ENCODE data around the gene MAP2K4.
"Not testable (repeated sequence)": the region's sequence is repeated elsewhere in the genome, so short reads cannot be mapped to it uniquely, and the experiment has no call there.

Gene MAP2K4

GRCh38 chr17:12133183-12133582 lies 112.5 kb downstream of the MAP2K4 start:
- no peak overlapping the region for H3K4me3 ChIP-seq (replicated peaks; ENCODE audit: low read depth, low read length)
- TF ChIP-seq CTCF (IDR thresholded peaks at IDR 0.05; ENCODE audit: low read length, missing control alignments), result no peak
- peak; percentile 12 for DNase-seq (ENCODE audit: low read depth)

DNA sequence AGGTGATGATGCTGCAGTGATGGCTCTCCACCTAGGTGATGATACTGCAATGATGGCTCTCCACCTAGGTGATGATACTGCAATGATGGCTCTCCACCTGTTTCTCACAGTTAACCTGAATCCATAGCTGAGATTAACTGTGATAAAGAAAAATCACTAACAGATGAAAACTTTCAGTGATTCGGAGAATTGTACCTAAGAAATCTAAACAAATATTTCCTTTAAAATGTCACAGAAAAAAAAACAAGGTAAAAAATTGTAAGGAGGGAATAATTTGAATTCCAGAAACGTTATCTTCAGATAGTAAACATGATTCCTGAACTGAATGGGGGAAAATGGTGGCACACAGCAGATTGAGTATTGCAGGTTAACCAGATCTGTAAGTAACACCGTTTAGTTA lies 113.4 kb downstream of the MAP2K4 start:
- TF ChIP-seq CTCF (IDR thresholded peaks at IDR 0.05; ENCODE audit: low read length, missing control alignments), result no peak
- no peak for DNase-seq (ENCODE audit: low read depth)
- no peak overlapping the region for H3K4me3 ChIP-seq (replicated peaks; ENCODE audit: low read depth, low read length)

GRCh38 chr17:12134587-12134986 lies 113.9 kb downstream of the MAP2K4 start:
- TF ChIP-seq CTCF (IDR thresholded peaks at IDR 0.05; ENCODE audit: low read length, missing control alignments), result no peak
- H3K4me3 ChIP-seq (replicated peaks; ENCODE audit: low read depth, low read length), result no peak overlapping the region
- DNase-seq (ENCODE audit: low read depth), result no peak

DNA sequence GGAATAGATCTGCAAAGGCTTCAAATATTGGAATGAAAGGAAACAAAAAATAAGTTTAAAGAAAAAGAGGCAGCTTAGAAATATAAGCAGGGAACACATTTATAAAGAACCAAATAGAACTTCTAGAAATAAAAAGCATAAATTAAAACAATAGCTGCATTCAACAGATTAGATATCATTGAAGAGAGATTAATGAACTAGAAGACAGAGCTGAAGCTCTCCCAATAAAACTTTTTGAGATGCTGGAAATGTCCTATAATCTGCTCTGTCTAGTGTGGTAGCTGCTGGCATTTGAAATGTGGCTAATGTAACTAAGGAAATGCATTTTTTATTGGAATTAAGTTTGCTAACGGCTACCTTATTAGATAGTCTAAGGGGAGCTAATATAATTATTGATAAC lies 115.6 kb downstream of the MAP2K4 start:
- DNase-seq (ENCODE audit: low read depth), result no peak
- no peak for TF ChIP-seq CTCF (IDR thresholded peaks at IDR 0.05; ENCODE audit: low read length, missing control alignments)
- no peak overlapping the region for H3K4me3 ChIP-seq (replicated peaks; ENCODE audit: low read depth, low read length)

DNA sequence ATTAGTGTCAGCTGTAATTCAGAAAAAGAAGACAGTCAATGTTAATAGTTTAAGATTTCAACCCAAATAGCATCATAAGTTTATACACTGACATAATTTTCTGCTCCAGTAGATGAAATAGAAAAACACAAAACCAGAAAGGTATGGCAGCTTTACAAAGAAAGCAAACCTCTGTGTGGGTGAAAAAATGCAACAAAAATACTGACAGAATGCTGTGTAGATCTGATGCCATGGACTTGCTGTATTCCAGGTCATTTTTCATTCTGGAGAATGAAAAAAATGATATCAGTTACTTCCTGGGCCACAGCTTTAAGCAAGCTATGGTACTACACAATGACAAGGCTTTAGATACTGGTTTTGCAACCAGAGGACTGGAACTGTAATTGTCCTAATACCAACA lies 116.0 kb downstream of the MAP2K4 start:
- TF ChIP-seq CTCF (IDR thresholded peaks at IDR 0.05; ENCODE audit: low read length, missing control alignments), result no peak
- no peak for DNase-seq (ENCODE audit: low read depth)
- H3K4me3 ChIP-seq (replicated peaks; ENCODE audit: low read depth, low read length), result no peak overlapping the region

DNA sequence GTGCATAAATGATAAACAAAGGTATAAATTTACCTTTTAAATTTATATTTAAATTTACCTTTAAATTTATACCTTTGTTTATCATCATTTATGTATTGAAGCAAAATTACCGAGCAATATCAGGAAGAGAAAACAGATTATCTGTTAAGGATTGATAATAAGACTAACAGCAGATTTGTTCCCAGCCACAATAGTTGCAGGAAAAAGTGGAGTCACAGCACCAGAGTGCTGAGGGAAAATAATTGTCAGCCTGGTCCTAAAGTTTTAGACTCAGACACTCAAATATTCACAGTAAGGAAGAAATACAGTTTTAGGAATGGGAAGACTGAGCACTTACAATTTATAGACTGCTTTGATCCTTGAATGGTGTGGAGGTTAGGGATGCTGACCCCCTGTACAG lies 117.2 kb downstream of the MAP2K4 start:
- DNase-seq (ENCODE audit: low read depth), result no peak
- no peak for TF ChIP-seq CTCF (IDR thresholded peaks at IDR 0.05; ENCODE audit: low read length, missing control alignments)
- H3K4me3 ChIP-seq (replicated peaks; ENCODE audit: low read depth, low read length), result no peak overlapping the region

DNA sequence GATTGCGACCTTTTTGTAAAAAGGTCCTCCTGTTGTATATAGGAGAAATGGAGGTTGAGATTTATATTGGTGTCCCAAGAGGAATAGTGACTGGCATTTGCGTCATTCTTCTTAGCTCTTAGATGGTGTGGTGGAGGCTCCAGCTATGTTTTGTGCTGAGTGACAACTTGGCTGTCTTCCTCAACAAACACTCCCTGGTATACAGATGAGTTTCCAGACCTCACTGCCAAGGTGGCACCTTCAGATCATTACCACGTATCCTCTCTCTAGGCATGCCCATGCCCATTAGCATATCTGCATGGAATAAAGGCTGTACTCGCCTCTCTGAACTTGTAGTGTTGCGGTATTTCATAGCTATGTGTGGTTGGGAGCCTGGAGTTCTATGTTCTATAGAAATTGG lies 120.0 kb downstream of the MAP2K4 start:
- H3K4me3 ChIP-seq (replicated peaks; ENCODE audit: low read depth, low read length), result no peak overlapping the region
- TF ChIP-seq CTCF (IDR thresholded peaks at IDR 0.05; ENCODE audit: low read length, missing control alignments), result no peak

GRCh38 chr17:12162187-12162586 lies 141.5 kb downstream of the MAP2K4 start:
- H3K4me3 ChIP-seq (replicated peaks; ENCODE audit: low read depth, low read length); DNase-seq (ENCODE audit: low read depth): not testable (repeated sequence)

More for the DNA sequence above, 120.0 kb downstream of the MAP2K4 start:
- no peak for DNase-seq (ENCODE audit: low read depth)

Data from fibroblast of pulmonary artery (primary cell).